GM10847 (cell line): ENCODE measurements around the gene STRADA.

ENCODE experiments used
- POLR2A ChIP-seq: IDR thresholded peaks from 2 replicates; pipeline ENCODE4 v1.6.1; 2011; ENCODE audit not compliant: insufficient read length; ENCODE audit errors: extremely low read depth

STRADA gene

DNA sequence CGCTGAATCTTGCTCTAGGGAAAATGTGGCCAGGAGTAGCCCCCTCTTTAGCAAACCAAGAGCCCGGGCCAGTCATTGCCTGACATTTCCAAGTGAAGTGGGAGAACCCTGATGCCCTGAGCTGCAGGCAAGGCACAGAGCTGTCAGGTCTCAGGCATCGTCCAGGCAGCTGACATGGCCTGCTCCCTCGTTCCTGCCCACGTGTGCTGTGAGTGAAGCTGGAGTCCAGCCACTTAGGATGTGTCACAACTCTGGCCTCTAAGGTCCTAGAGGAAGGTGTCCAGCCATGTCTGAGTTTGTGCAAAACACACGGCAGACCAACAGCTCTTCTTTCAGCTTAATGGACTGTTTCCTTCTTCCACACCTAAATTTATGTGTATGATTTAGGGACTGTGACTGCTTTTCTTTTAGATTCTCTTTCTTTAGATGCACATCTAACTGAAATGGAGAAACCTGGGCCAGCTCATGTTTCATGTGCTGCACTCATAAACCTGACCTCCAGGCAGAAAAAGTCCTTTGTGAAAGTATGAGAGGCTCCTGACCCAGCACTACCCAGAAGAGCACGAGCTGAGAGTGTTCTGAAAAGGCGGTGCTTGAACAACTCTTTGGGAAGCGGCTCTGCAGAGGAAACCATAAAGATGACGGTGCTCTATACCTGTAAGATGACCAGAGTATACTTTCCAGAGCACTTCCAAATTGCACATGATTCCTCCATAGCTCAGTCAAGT, 26.9 kb downstream of the STRADA start:
- no peak for TF ChIP-seq POLR2A

DNA sequence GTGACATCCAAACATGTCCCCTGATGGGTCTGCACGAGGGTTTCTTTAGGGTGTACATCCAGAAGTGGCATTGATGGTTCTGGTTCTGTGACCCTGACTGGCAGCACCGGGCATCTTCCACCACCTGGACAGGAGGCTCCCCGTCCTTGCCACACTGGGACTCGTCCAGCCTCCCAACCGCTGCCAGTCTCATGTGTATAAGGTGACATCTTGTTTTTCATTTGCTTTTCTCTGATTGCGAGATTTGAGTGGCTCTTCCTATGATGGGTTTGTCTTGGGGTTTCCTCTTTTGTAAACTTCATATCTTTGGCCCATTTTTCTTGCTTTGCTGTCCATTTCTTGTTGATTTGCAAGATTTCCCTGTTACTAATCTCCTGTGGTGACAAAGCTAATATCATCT, 32.5 kb downstream of the STRADA start:
- TF ChIP-seq POLR2A, result no peak

- no peak for TF ChIP-seq POLR2A
Observed at GRCh38 chr17:63707151-63707550, 34.4 kb downstream of the STRADA start.

DNA sequence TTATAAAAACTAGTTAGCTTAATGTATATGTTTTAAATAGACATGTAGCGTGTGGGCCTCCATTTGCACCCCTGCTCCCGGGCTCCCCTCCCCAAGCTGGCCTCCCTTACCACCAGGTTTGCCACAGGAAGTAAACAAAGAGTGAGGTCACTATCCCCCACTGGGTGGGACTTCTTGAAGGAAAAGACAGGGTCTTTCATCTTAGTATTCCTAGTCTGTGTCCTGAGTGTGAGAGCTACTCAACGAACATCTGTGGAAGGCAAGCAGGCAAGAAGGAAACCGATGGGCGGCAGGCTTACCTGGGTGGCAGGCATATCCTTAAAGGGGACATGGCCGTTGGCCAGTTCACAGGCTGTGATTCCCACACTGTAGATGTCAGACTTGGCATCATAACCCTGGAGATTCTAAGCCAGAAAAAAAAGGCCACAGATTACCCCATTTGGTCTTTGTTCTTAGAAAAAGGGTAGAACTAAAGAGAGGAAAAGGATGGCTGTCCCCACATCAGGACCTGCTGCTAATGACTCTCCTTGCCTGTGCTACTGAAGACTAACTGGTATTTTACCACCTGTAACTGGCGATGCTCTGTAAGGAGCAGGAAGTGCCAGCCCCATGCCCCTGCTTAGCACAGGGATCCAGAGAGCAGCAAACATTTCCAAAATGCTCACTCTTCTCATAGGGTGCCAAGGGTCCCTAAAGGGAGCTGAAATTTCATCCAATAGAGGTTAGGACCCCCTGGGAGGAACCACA, 35.1 kb downstream of the STRADA start:
- TF ChIP-seq POLR2A, result no peak

- TF ChIP-seq POLR2A, result no peak
Observed at GRCh38 chr17:63705657-63706056, 35.9 kb downstream of the STRADA start.

DNA sequence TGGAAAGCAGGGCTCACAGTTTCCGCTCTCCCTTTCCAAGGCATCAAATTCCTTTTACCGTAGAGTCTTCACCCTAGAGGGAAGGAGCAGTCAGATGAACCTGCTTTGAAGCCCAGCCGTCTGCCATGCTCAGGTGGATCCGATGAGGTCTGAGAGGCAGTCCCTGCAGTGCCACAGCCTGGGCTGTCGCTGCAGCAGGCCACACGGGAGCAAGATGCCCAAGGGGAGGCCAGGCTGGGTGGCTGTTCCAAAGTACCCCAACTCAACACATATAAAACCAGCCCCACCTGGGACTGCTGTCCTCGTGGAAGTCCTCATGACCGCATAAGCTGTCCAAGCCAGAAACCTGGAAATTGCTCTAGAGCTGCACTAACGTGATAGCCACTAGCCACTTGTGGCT, 36.8 kb downstream of the STRADA start:
- no peak for TF ChIP-seq POLR2A

DNA sequence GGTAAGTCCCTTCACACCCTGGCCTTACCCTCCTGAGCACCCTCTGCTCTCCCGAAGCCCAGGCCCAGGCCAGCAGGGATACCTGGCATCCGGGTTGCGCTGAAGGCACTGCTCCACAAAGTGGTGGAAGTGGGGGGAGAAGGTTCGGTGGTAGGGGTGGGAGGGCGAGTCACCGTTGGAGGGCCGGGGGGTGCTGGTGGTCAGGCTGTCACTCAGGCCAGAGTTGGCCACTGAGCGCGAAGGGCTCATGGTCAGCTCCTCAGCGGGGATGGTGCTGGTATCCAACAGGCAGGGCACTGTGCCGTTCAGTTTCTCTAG, 37.4 kb downstream of the STRADA start:
- TF ChIP-seq POLR2A, result no peak

- TF ChIP-seq POLR2A, result no peak
Observed at GRCh38 chr17:63703556-63704258, 37.9 kb downstream of the STRADA start.

DNA sequence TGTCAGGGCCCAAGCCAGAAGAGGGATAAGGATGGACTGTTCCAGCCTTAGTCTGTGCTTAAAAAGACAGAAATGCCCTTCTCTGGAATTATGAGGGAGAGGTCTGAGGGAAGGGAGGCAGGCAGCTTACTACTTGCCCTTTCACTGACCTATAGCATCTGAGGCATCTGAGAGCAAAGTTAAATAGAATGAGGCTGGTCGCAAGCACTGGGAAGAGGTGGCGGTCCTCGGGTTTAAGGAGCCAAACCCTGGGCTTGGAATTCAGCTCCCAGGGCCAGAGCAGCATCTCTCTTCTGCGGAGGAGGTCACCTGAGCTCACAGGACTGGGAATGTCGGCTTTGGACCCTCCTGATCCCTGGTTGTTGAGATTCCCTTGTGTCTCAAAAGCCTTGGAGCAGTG, 38.6 kb downstream of the STRADA start:
- no peak for TF ChIP-seq POLR2A

DNA sequence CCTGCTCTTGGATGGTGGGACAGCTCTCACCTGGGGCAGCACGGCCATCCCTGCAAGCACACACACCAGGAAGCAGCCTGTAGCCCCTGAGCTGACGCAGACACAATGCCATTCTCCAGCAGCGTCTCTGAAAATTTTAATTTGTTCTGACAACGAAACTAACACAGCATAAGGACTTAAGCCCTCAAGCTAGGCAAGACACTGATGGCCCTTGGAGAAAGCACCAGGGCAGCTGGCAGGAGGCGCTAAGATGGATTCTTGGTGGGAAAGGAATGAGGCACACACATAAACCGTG, 38.9 kb downstream of the STRADA start:
- TF ChIP-seq POLR2A, result no peak

DNA sequence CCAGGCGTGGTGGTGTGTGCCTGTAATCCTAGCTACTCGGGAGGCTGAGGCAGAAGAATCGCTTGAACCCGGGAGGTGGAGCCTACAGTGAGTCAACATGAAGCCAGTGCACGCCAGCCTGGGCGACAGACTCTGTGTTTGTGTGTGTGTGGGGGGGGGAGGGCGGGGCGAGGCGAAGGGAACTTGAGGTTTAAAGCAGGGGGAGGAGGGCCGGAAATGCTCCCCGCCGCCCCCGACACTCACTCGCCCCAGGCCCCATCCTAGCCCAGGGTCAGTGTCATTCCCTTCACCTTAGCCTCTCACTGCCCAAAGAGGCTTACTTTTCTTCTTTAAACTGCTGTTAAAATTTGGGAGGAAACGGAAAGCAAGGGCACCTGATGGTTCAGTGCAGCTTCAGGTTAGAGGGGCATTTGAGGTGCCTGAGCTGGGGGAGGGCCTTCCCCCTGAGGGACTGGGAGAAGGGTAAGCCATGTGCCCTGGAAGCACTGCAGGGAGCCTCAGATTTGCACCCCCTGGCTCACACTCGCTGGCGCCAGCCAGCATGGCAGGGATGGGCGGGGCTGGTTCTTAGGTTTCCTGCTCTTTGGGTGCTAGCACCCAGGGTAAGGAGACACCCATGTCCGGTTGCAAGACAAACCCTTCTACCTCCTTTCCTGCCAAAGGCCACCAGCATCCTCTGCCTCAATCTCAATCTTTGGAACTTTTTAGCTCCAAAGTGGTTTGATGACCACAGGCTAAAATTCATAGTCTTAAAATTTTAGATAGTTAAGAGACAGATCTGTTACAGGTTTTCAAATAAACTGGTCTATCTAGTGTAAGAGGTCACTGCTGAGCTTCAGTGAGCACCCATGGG, 39.5 kb downstream of the STRADA start:
- TF ChIP-seq POLR2A, result no peak

DNA sequence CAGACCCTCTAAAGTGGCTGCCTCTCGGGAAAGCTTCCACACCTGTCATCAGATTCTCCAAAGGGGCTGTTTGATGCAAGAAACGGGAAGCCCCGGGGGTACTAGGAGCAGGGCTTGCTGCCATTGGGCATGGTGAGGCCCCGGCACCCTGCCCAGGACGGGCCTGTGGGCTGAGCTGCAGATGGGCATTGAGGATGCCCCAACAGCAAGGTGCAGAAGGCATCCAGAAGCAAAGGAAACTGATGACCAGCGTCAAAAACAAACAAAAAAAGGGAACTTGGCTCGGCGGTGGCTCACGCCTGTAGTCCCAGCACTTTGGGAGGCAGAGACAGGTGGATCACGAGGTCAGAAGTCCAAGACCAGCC, 40.2 kb downstream of the STRADA start:
- no peak for TF ChIP-seq POLR2A

DNA sequence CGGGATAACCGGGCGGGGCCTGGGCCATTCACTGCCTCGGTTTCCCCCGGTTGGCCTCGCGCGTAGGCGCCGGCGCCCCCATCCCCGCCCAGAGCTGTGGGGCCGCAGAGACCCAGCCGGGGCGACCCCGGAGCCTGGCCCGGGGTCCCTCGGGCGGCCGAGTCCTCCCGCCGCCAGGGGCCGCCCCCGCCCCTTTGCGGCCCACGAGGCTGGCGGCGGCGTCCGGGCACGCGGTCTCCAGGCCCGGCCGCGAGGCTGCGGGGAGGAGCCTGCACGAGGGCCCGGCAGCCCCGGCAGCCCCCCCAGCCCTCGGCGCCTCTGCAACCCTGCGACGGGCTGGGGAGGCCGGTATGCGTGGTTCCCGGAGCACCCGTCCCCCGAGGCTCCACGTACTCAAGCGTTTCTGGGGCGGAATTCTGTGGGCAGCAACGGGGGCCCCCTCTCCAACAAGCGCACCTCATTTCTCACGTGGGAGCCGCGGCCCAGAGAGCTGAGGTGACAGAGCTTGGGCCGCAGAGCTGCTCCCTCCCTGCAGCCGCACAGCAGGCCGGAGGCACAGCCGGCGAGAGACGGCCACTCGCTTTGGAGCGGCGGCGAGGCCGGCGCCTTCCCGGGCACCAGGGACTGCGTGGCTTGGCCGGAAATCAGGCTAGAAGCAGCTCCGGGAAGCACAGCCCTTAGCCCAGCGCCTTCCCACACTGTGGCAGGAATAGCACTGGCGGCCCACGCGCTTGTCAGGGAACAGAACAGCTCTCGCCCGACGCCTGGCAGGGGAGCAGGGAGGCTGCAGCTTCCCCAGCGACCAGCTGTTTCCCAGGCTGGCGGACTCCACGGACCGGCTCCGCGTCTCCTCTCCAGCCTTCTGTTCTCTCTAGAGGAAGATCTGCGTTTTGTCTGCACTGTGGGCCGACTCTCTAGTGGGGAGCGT, 40.8 kb downstream of the STRADA start:
- peak; percentile 24 for TF ChIP-seq POLR2A

GRCh38 chr17:63699638-63700527, 41.7 kb downstream of the STRADA start, which contains the start of gene LIMD2:
LIMD2 (minus strand) TSS chr17:63700125; CDS start chr17:63699298, 827 bp downstream.
- peak; percentile 43 for TF ChIP-seq POLR2A
